Mesendoderm (in vitro differentiated cells): ENCODE data around the gene POU2F1.

Experiments
- DNase-seq: peaks from one replicate; pipeline ENCODE4 v3.0.0; 2013
- H2AK5ac ChIP-seq: 2 replicates; pipeline ENCODE4 v1.6.1; 2013; ENCODE audit warnings: low read length, inconsistent platforms
- H2BK120ac ChIP-seq: 2 replicates; pipeline ENCODE4 v1.6.1; 2013; ENCODE audit warnings: low read depth, mild to moderate bottlenecking, low read length, moderate library complexity, mixed read lengths
- H2BK15ac ChIP-seq: replicated peaks from 2 replicates; pipeline ENCODE4 v1.6.1; 2013; ENCODE audit warnings: low read depth, mild to moderate bottlenecking, moderate library complexity
- H2BK5ac ChIP-seq: 2 replicates; pipeline ENCODE4 v1.6.1; 2013; ENCODE audit warnings: low read length, inconsistent platforms
- H3K18ac ChIP-seq: 2 replicates; pipeline ENCODE4 v1.6.1; 2013; ENCODE audit warnings: mild to moderate bottlenecking, low read length, mixed read lengths
- H3K23ac ChIP-seq: one replicate; pipeline ENCODE4 v1.6.1; 2013; ENCODE audit warnings: low read length
- H3K27ac ChIP-seq: 2 replicates; pipeline ENCODE4 v1.5.1; 2013; ENCODE audit warnings: low read depth, mild to moderate bottlenecking, inconsistent platforms, low read length, moderate library complexity
- H3K27me3 ChIP-seq: 2 replicates; pipeline ENCODE4 v1.6.1; 2013; ENCODE audit warnings: low read length, control low read depth, mild to moderate bottlenecking, inconsistent platforms; ENCODE audit not compliant: insufficient read depth, poor library complexity
- H3K36me3 ChIP-seq: 2 replicates; pipeline ENCODE4 v1.6.1; 2013; ENCODE audit warnings: low read length, inconsistent platforms; ENCODE audit not compliant: control insufficient read depth, insufficient read depth
- H3K4ac ChIP-seq: one replicate; pipeline ENCODE4 v1.6.1; 2013; ENCODE audit warnings: low read depth, mild to moderate bottlenecking, low read length, moderate library complexity
- H3K4me1 ChIP-seq: 2 replicates; pipeline ENCODE4 v1.6.1; 2013; ENCODE audit warnings: low read depth, low read length, inconsistent platforms; ENCODE audit not compliant: control insufficient read depth
- H3K4me2 ChIP-seq: 2 replicates; pipeline ENCODE4 v1.6.1; 2013; ENCODE audit warnings: low read length
- H3K4me3 ChIP-seq: 2 replicates; pipeline ENCODE4 v1.5.1; 2013; ENCODE audit warnings: mild to moderate bottlenecking, low read length
- H3K56ac ChIP-seq: one replicate; pipeline ENCODE4 v1.6.1; 2013; ENCODE audit warnings: low read length
- H3K79me1 ChIP-seq: 2 replicates; pipeline ENCODE4 v1.6.1; 2013; ENCODE audit warnings: low read length, inconsistent platforms
- H3K79me2 ChIP-seq: 2 replicates; pipeline ENCODE4 v1.6.1; 2013; ENCODE audit warnings: mild to moderate bottlenecking, low read length; ENCODE audit not compliant: control insufficient read depth, insufficient read depth
- H3K9ac ChIP-seq: 2 replicates; pipeline ENCODE4 v1.6.1; 2013; ENCODE audit warnings: low read length, inconsistent platforms
- H4K5ac ChIP-seq: one replicate; pipeline ENCODE4 v1.6.1; 2013; ENCODE audit warnings: low read length
- H4K8ac ChIP-seq: one replicate; pipeline ENCODE4 v1.6.1; 2013; ENCODE audit warnings: low read depth, mild to moderate bottlenecking, control low read depth, low read length, moderate library complexity
- WGBS: extraction: QIAGEN DNeasy Blood & Tissue Kit; methylation state at CpG from one replicate; pipeline ENCODE4 v1.1.7; 2013; ENCODE audit warnings: low lambda C conversion rate, missing lambda C conversion rate; ENCODE audit not compliant: insufficient coverage; ENCODE audit errors: extremely low coverage; 5-methylcytosine and 5-hydroxymethylcytosine counted together

The POU2F1 gene

GRCh38 chr1:167460836-167461235 lies 240.2 kb downstream of the POU2F1 start:
- Histone ChIP-seq H3K4me3 (no peak overlapping the region), H4K8ac (no peak overlapping the region), H3K27ac (no peak overlapping the region), H3K56ac (no peak overlapping the region), H2AK5ac (no peak overlapping the region), H3K4me2 (no peak overlapping the region), H3K4ac (no peak overlapping the region), H4K5ac (no peak overlapping the region), H3K23ac (no peak overlapping the region), H3K79me2 (no peaks in the 10 kb centered on the region), H3K36me3 (no peaks in the 10 kb centered on the region), H3K18ac (no peak overlapping the region), H3K27me3 (no peaks in the 10 kb centered on the region), H3K4me1 (no peaks in the 10 kb centered on the region), H2BK120ac (no peak overlapping the region), H3K79me1 (no peaks in the 10 kb centered on the region), H2BK15ac (no peak overlapping the region), H2BK5ac (no peak overlapping the region), H3K9ac (no peak overlapping the region)
- DNase-seq, result no peak
- WGBS, result no CpG with 5 or more reads among the region's 14 CpGs

- H3K56ac ChIP-seq, result no peak overlapping the region
- no peak overlapping the region for H4K5ac ChIP-seq
- H2BK5ac ChIP-seq, result no peak overlapping the region
- H3K18ac ChIP-seq, result no peak overlapping the region
- no peaks in the 10 kb centered on the region for H3K79me2 ChIP-seq
- H3K27me3 ChIP-seq, result no peaks in the 10 kb centered on the region
- H3K4ac ChIP-seq, result no peak overlapping the region
- no peaks in the 10 kb centered on the region for H3K36me3 ChIP-seq
- no peak for DNase-seq
- H3K27ac ChIP-seq, result no peak overlapping the region
- no peak overlapping the region for H2BK120ac ChIP-seq
- WGBS, result no CpG with 5 or more reads among the region's 8 CpGs
- H3K4me2 ChIP-seq, result no peak overlapping the region
- no peak overlapping the region for H2AK5ac ChIP-seq
- H3K4me3 ChIP-seq, result no peak overlapping the region
- H3K79me1 ChIP-seq, result no peaks in the 10 kb centered on the region
- H3K9ac ChIP-seq, result no peak overlapping the region
- H4K8ac ChIP-seq, result no peak overlapping the region
- H3K23ac ChIP-seq, result no peak overlapping the region
- no peaks in the 10 kb centered on the region for H3K4me1 ChIP-seq
- no peak overlapping the region for H2BK15ac ChIP-seq
These were observed 241.7 kb downstream of the POU2F1 start for GRCh38 chr1:167462341-167462740.

GRCh38 chr1:167463080-167463479 lies 242.4 kb downstream of the POU2F1 start:
- H3K23ac ChIP-seq, result no peak overlapping the region
- no peak overlapping the region for H2BK120ac ChIP-seq
- no peak overlapping the region for H2BK15ac ChIP-seq
- H3K36me3 ChIP-seq, result no peaks in the 10 kb centered on the region
- H3K79me2 ChIP-seq, result no peaks in the 10 kb centered on the region
- no peak overlapping the region for H3K9ac ChIP-seq
- H3K4me3 ChIP-seq, result no peak overlapping the region
- DNase-seq, result no peak
- H3K27me3 ChIP-seq, result no peaks in the 10 kb centered on the region
- no peak overlapping the region for H3K18ac ChIP-seq
- H3K4me2 ChIP-seq, result no peak overlapping the region
- H4K5ac ChIP-seq, result no peak overlapping the region
- H3K56ac ChIP-seq, result no peak overlapping the region
- H2AK5ac ChIP-seq, result no peak overlapping the region
- no CpG with 5 or more reads among the region's 4 CpGs for WGBS
- H3K27ac ChIP-seq, result no peak overlapping the region
- H2BK5ac ChIP-seq, result no peak overlapping the region
- no peaks in the 10 kb centered on the region for H3K4me1 ChIP-seq
- H3K79me1 ChIP-seq, result no peaks in the 10 kb centered on the region
- no peak overlapping the region for H3K4ac ChIP-seq
- no peak overlapping the region for H4K8ac ChIP-seq

- no peak overlapping the region for H4K5ac ChIP-seq
- H3K27me3 ChIP-seq, result no peaks in the 10 kb centered on the region
- no peak overlapping the region for H3K9ac ChIP-seq
- no peak overlapping the region for H2BK15ac ChIP-seq
- H2AK5ac ChIP-seq, result no peak overlapping the region
- WGBS, result no CpG with 5 or more reads among the region's 6 CpGs
- no peak overlapping the region for H2BK120ac ChIP-seq
- H4K8ac ChIP-seq, result no peak overlapping the region
- H3K79me2 ChIP-seq, result no peaks in the 10 kb centered on the region
- H3K27ac ChIP-seq, result no peak overlapping the region
- no peak overlapping the region for H3K4me2 ChIP-seq
- H3K4ac ChIP-seq, result no peak overlapping the region
- H3K23ac ChIP-seq, result no peak overlapping the region
- no peaks in the 10 kb centered on the region for H3K79me1 ChIP-seq
- H2BK5ac ChIP-seq, result no peak overlapping the region
- H3K18ac ChIP-seq, result no peak overlapping the region
- no peaks in the 10 kb centered on the region for H3K36me3 ChIP-seq
- H3K4me3 ChIP-seq, result no peak overlapping the region
- no peak overlapping the region for H3K56ac ChIP-seq
- DNase-seq, result no peak
- no peaks in the 10 kb centered on the region for H3K4me1 ChIP-seq
These were observed 243.3 kb downstream of the POU2F1 start for GRCh38 chr1:167463875-167464575.

GRCh38 chr1:167465018-167465417 lies 244.3 kb downstream of the POU2F1 start:
- no peak overlapping the region for H3K18ac ChIP-seq
- H3K79me1 ChIP-seq, result no peaks in the 10 kb centered on the region
- no peak overlapping the region for H3K4me2 ChIP-seq
- no peak overlapping the region for H2BK15ac ChIP-seq
- H3K4me3 ChIP-seq, result no peak overlapping the region
- no peak overlapping the region for H3K56ac ChIP-seq
- H3K79me2 ChIP-seq, result no peaks in the 10 kb centered on the region
- H3K36me3 ChIP-seq, result no peaks in the 10 kb centered on the region
- no peak overlapping the region for H2AK5ac ChIP-seq
- no CpG with 5 or more reads among the region's 2 CpGs for WGBS
- H2BK5ac ChIP-seq, result no peak overlapping the region
- H3K9ac ChIP-seq, result no peak overlapping the region
- DNase-seq, result no peak
- no peaks in the 10 kb centered on the region for H3K4me1 ChIP-seq
- no peak overlapping the region for H3K23ac ChIP-seq
- no peak overlapping the region for H2BK120ac ChIP-seq
- H4K8ac ChIP-seq, result no peak overlapping the region
- no peak overlapping the region for H3K4ac ChIP-seq
- H3K27ac ChIP-seq, result no peak overlapping the region
- H3K27me3 ChIP-seq, result no peaks in the 10 kb centered on the region
- H4K5ac ChIP-seq, result no peak overlapping the region

GRCh38 chr1:167465743-167466142 lies 245.1 kb downstream of the POU2F1 start:
- Histone ChIP-seq H3K27ac (no peak overlapping the region), H3K79me1 (no peaks in the 10 kb centered on the region), H2BK5ac (no peak overlapping the region), H2AK5ac (no peak overlapping the region), H3K18ac (no peak overlapping the region), H3K79me2 (no peaks in the 10 kb centered on the region), H2BK120ac (no peak overlapping the region), H3K27me3 (no peaks in the 10 kb centered on the region), H3K23ac (no peak overlapping the region), H4K8ac (peak overlapping the region; percentile 39), H3K56ac (no peak overlapping the region), H3K9ac (no peak overlapping the region), H4K5ac (no peak overlapping the region), H3K4me3 (no peak overlapping the region), H3K4ac (no peak overlapping the region), H2BK15ac (no peak overlapping the region), H3K4me1 (no peaks in the 10 kb centered on the region), H3K4me2 (no peak overlapping the region), H3K36me3 (no peaks in the 10 kb centered on the region)
- DNase-seq, result no peak
- WGBS, result no CpG with 5 or more reads among the region's 1 CpG
